Measurements from ENCODE around the gene SYT13. TPM values are rescaled to one million over a fixed set of nuclear protein-coding genes. Genes with fewer than 3 reads are reported as not detected.

Gene SYT13
- total RNA-seq = 1.3 TPM
- long read RNA-seq, partial matches to known transcripts = 2 of 2 reads
- long read RNA-seq, other reads (novel, unspliced or antisense) = 0 of 2 reads

GRCh38 chr11:45285930-45286632 is at the start of gene SYT13:
SYT13 (minus strand) TSS chr11:45286341; CDS start chr11:45286207, 134 bp downstream.
- intact Hi-C loops (cut with DNase I) = no loop called here
- DNase-seq (ENCODE audit: low spot score) = no peak

DNA sequence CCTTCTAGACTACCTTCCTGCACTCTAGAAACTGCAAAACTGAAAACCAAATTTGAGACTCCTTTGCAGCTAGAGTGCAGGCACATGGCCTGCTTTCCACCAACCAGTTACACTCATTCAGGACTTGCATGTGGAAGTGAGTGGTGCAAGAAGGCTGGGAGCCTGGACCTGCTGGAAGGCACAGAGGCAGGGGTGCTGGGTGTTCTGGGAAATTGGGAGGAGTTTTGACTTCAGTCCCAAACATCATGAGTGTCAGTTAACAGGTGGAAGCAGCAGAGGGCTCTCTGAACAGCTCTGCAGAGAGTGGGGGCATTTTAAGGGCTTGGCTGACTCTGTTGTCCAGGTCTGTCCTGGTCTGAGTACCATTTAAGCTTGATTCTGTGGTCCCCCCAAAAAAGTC is 49.3 kb upstream of the SYT13 start:
- intact Hi-C loops (cut with DNase I) = no loop called here
- DNase-seq (ENCODE audit: low spot score) = no peak

- intact Hi-C loops (cut with DNase I) = loop anchor here (5.0 kb wide), 1 partner anchor 398 kb away; no protein-coding TSS in a partner anchor
- DNase-seq (ENCODE audit: low spot score) = no peak
Measured at GRCh38 chr11:45334836-45335235, 48.7 kb upstream of the SYT13 start.

DNA sequence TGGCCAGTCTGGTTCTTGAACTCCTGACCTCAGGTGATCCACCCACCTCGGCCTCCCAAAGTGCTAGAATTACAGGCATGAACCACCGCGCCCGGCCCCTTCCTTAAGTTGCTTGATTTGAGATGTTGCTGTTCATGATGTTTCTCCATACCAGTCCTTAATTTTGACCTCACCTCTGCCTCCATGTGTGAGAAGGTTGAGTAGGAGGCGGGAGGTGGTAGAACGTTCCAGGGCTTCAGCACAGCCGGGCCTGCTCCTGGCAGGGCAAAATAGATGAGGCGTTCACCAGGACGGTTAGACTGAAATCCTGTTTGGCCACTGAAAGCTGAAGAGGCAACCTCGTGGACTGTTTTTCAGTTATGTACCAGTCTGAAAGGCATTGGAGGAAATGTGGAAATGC is 48.3 kb upstream of the SYT13 start:
- no peak for DNase-seq (ENCODE audit: low spot score)
- intact Hi-C loops (cut with DNase I) = loop anchor here (5.0 kb wide), 1 partner anchor 397 kb away; no protein-coding TSS in a partner anchor

DNA sequence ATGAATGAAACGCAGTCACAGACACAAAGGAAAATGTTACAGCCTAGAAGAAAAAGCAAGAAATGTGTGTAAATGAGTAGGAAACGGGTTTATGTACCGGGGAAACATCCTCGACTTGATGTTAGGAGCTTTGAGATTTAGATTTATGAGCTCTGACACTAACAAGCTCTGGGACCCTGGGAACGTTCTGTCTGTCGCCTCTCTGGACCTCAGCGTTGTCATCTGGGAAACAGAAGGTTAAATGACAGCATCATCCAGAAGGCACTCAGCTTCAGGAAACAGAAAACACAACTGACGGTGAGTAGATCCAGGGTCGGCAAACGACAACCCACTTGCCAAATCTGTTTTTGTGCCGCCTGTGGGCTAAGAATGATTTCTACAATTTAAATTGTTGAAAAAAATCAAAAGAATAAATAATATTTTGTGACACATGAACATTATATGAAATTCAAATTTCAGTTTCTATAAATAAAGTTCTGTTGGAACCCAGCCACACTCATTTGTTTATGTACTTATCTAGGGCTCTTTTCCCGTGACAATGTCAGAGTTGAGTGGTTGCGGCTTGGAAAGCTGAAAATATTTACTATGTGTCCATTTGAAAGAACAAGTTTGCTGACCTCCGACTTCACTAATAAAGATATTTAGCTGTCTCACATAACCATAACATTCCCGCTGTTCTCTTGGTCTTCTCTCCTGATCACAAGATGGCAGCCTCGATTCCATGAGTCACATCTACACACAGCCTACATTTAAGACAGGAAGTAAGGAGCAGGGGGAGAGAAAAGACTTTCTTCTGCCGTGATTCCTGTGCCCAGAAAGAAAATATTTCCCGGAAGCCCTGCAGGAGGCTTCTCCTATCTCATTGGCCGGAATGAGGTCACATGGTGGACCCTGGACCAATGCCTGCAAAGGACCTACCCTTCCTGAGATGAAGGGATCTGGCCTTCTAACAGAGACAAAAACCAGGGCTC is 47.1 kb upstream of the SYT13 start:
- no peak for DNase-seq (ENCODE audit: low spot score)
- intact Hi-C loops (cut with DNase I) = loop anchor here (5.0 kb wide), 1 partner anchor 396 kb away; no protein-coding TSS in a partner anchor

- intact Hi-C loops (cut with DNase I) = loop anchor here (1.0 to 5.0 kb wide), 3 partner anchors 39 to 395 kb away; no protein-coding TSS in a partner anchor
- no peak for DNase-seq (ENCODE audit: low spot score)
Measured at GRCh38 chr11:45332276-45332934, 46.3 kb upstream of the SYT13 start.

GRCh38 chr11:45331839-45332238 is 45.7 kb upstream of the SYT13 start:
- intact Hi-C loops (cut with DNase I) = loop anchor here (1.0 to 5.0 kb wide), 3 partner anchors 39 to 395 kb away; no protein-coding TSS in a partner anchor
- DNase-seq (ENCODE audit: low spot score) = no peak

DNA sequence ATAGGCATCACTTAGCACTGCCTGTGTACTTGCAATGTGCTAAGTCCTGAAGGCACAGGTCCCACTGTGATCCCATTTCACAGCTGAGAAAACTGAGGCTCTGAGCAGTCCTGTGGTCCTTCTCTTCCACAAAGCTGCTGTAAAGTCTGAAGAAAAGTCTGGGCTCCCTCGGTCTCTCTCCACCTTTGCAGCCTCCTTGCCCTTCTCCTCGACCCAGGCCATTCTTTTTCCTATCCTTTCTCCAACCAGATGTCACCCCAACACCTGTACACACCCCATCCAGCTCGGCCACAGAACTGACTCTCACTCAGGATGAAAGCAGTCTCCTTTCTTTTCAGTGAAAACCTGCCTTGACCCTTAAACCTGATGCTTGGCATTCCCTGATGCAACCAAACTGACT is 42.6 kb upstream of the SYT13 start:
- no peak for DNase-seq (ENCODE audit: low spot score)
- intact Hi-C loops (cut with DNase I) = no loop called here

- intact Hi-C loops (cut with DNase I) = no loop called here
Measured at GRCh38 chr11:45324459-45324858, 38.3 kb upstream of the SYT13 start.

DNA sequence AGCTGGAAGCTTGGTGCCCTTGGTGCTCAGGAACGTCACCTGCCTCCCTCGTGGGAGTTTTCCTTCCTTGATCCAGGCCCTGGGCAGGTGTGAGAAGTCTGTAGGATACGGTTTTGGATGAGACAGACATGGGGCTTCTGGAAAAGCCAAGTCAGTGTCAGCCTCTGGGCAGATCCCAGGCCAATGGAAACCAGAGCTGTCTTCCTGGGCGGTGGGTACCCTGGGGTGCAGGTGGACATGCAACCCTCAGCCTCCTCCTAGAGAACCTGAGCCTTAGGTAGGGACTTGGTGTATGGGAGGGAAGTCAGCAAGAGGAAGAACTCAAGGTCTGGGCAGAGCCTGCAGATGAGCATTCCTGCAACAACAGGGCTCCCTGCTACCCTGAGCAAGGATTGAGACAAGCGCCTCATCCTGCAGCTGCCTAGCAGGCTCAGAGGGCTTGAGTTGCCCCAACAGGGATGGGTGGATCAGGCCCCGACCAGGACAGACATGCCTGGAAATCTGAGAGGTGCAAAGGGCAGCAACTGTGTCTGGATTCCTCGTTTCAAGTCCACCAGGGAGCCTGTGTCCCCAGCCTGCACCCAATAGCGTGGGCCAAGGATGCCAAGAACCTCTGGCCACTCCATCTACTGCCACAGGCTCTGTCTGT is 37.6 kb upstream of the SYT13 start:
- DNase-seq (ENCODE audit: low spot score) = peak; percentile 47
- intact Hi-C loops (cut with DNase I) = no loop called here

More at GRCh38 chr11:45324459-45324858, 38.3 kb upstream of the SYT13 start:
- DNase-seq (ENCODE audit: low spot score) = no peak

- DNase-seq (ENCODE audit: low spot score) = peak; percentile 43
- intact Hi-C loops (cut with DNase I) = no loop called here
Measured at GRCh38 chr11:45322891-45323600, 36.9 kb upstream of the SYT13 start.

DNA sequence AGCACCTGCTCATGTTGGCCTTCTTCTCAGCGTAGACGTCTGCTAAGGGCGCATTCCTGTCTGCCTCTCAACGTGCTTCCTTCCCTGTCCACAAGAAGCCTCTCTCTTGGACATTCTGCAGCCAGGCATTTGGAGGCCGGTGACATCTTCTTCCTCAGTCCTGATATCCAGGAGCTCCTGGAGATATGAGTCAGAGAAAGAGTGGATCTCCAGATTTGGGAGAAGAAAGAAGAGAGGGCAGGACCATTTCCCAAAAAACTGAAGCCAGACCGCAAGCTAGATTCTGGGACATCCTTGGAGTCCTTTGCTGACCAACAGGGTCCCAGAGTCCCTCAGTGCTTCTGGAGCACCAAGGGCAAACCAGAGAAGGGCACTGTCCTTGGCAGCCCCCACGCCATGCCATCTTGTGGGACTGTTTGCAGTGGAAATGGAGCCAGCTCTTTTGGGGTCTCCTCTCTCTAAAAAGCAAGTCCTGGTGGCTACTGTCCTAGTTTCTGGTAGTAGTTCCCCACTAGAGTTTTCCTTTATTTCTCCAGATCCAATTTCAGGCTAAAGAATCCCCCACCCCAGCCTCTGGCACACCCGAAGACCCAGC is 36.1 kb upstream of the SYT13 start:
- intact Hi-C loops (cut with DNase I) = no loop called here
- peak; percentile 53 for DNase-seq (ENCODE audit: low spot score)

- intact Hi-C loops (cut with DNase I) = no loop called here
Measured at GRCh38 chr11:45321669-45322068, 35.5 kb upstream of the SYT13 start.

GRCh38 chr11:45321031-45321595 is 35.0 kb upstream of the SYT13 start:
- peak; percentile 62 for DNase-seq (ENCODE audit: low spot score)
- intact Hi-C loops (cut with DNase I) = no loop called here

More at GRCh38 chr11:45321669-45322068, 35.5 kb upstream of the SYT13 start:
- peak; percentile 55 for DNase-seq (ENCODE audit: low spot score)

DNA sequence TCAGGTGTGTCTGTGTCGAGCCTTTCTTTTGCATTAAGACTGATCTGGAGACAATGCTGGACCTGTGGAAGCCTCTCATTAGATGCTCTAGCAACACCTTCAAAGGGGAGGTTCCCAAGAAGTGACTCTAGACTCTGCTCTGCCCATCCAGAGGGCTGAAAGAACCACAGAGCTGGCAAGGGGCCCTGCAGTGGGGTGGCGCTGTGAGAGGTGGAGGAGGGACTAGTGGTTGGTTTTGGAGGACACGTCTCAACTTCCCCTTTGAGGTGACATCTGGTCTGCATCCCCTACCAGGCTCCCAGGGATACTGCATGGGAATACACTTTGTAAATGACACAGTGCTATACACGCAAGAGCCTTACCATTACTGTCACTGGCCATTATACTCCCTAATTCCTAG is 34.2 kb upstream of the SYT13 start:
- intact Hi-C loops (cut with DNase I) = no loop called here
- peak; percentile 19 for DNase-seq (ENCODE audit: low spot score)

DNA sequence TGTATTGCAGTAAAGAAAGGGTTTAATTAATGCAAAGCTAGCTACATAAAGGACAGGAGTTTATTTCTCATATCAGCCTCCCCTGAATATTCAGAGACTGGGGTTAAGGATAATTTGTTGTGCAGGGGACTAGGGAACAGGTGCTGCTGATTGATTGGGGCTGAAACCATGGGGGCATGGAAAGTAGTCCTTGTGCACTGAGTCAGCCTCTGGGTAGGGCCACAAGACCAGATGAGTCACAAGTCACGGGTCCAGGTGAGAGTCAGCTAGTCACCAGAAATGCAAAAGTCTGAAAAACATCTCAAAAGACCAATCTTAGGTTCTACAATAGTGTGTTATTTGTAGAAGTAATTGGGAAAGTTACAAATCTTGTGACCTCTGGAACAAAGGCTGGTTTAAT is 32.9 kb upstream of the SYT13 start:
- intact Hi-C loops (cut with DNase I) = no loop called here
- peak; percentile 9 for DNase-seq (ENCODE audit: low spot score)

- DNase-seq (ENCODE audit: low spot score) = peak; percentile 24
- intact Hi-C loops (cut with DNase I) = no loop called here
Measured at GRCh38 chr11:45318516-45318915, 32.4 kb upstream of the SYT13 start.

- peak; percentile 26 for DNase-seq (ENCODE audit: low spot score)
- intact Hi-C loops (cut with DNase I) = no loop called here
Measured at GRCh38 chr11:45316258-45316657, 30.1 kb upstream of the SYT13 start.
